ENCODE data around the gene ZBED4. TPM values are rescaled to one million over a fixed set of nuclear protein-coding genes. Genes with fewer than 3 reads are reported as not detected.

ZBED4 gene
- total and polyA plus RNA-seq, 2 of the 13 experiments (the other 11 are each of a cell fraction or from before 2014, with no cell fraction given) = 5.4 to 9.6 TPM

DNA sequence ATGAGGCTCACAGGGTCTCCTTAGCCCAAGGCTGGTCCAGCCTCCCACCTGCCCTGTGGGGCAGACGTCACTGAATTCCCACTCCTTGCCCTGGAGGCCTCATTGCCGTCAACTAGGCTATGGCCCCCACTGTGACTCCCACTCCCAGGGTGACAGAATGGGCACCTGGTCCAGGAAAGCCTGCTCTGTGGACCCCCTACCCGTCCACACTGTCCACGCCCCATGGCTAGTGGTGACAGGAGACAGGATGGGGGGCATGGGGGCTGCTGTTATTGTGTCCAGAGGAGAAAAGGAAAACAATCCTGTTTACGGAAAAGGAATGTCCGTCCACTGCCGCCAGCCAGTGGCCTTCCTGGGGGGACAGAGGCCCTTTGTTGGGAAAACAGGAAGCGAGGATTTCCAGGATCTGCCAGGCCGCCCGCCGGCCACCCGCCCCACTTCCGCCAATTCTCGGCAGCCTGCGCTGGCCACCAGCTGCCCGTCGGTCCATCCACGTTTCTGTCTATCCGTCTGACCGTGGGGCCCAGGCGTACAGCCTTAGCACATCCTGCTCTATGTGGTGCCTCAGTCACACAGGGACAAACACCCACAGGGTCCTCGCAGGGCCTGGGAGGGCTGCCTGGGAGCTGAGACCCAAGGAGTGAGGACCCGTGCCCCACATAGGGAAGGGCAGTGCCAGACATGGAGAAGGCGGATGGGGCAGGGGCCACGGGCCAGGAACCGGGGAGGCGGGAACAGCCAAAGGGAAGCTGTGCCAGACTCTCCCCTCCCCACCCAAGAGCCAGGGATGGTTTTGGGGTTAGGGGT lies 84.3 kb downstream of the ZBED4 start (continued):
- TF ChIP-seq, protein P1, sequence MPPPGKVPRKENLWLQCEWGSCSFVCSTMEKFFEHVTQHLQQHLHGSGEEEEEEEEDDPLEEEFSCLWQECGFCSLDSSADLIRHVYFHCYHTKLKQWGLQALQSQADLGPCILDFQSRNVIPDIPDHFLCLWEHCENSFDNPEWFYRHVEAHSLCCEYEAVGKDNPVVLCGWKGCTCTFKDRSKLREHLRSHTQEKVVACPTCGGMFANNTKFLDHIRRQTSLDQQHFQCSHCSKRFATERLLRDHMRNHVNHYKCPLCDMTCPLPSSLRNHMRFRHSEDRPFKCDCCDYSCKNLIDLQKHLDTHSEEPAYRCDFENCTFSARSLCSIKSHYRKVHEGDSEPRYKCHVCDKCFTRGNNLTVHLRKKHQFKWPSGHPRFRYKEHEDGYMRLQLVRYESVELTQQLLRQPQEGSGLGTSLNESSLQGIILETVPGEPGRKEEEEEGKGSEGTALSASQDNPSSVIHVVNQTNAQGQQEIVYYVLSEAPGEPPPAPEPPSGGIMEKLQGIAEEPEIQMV (CRISPR knock-in tag; IDR thresholded peaks at IDR 0.05; ENCODE audit: low read depth) = 0 out of 2 replicates have a peak, but pooled peaks have one; percentile 28
- TF ChIP-seq CBX2 (IDR thresholded peaks at IDR 0.05; ENCODE audit: low read depth, low read length) (no peak), CBX2 (CRISPR knock-in tag; IDR thresholded peaks at IDR 0.05; ENCODE audit: low read depth) (peak; percentile 48; the same call in 1 of the 2 replicates), RAD21 (CRISPR knock-in tag; IDR thresholded peaks at IDR 0.05) (0 out of 2 replicates have a peak, but pooled peaks have one; percentile 27), ZMAT3 (CRISPR knock-in tag; conservative IDR thresholded peaks at IDR 0.05) (no peak), SALL1 (CRISPR knock-in tag; IDR thresholded peaks at IDR 0.05) (peak; percentile 85), ZNF230 (CRISPR knock-in tag; IDR thresholded peaks at IDR 0.05) (no peak), CBFB (CRISPR knock-in tag; IDR thresholded peaks at IDR 0.05) (no peak), RARG (CRISPR knock-in tag; IDR thresholded peaks at IDR 0.05; ENCODE audit: low read depth) (no peak), BHLHE40 (IDR thresholded peaks at IDR 0.05; ENCODE audit: low read length) (no peak), TOE1 (CRISPR knock-in tag; IDR thresholded peaks at IDR 0.05) (no peak), ZNF24 (IDR thresholded peaks at IDR 0.05) (no peak), ZNF17 (CRISPR knock-in tag; IDR thresholded peaks at IDR 0.05) (no peak), POLR2G (IDR thresholded peaks at IDR 0.05; ENCODE audit: low read depth, low read length) (peak; percentile 75), RXRB (CRISPR knock-in tag; IDR thresholded peaks at IDR 0.05; ENCODE audit: borderline replicate concordance) (peak; percentile 87), MTF1 (CRISPR knock-in tag; IDR thresholded peaks at IDR 0.05) (no peak), FOXK1 (CRISPR knock-in tag; IDR thresholded peaks at IDR 0.05; ENCODE audit: borderline replicate concordance, low read depth) (no peak; the same call in none of the 2 replicates), RBFOX2 (IDR thresholded peaks at IDR 0.05; ENCODE audit: low read depth, low read length) (peak; percentile 66), NCOA5 (CRISPR knock-in tag; IDR thresholded peaks at IDR 0.05) (no peak), ZNF234 (CRISPR knock-in tag; conservative IDR thresholded peaks at IDR 0.05) (no peak), ZNF552 (CRISPR knock-in tag; IDR thresholded peaks at IDR 0.05; ENCODE audit: borderline replicate concordance) (0 out of 2 replicates have a peak, but pooled peaks have one; percentile 44), CEBPG (CRISPR knock-in tag; IDR thresholded peaks at IDR 0.05) (no peak; the same call in 1 of the 2 replicates), NBN (conservative IDR thresholded peaks at IDR 0.05) (no peak)
- TF ChIP-seq, protein P2, sequence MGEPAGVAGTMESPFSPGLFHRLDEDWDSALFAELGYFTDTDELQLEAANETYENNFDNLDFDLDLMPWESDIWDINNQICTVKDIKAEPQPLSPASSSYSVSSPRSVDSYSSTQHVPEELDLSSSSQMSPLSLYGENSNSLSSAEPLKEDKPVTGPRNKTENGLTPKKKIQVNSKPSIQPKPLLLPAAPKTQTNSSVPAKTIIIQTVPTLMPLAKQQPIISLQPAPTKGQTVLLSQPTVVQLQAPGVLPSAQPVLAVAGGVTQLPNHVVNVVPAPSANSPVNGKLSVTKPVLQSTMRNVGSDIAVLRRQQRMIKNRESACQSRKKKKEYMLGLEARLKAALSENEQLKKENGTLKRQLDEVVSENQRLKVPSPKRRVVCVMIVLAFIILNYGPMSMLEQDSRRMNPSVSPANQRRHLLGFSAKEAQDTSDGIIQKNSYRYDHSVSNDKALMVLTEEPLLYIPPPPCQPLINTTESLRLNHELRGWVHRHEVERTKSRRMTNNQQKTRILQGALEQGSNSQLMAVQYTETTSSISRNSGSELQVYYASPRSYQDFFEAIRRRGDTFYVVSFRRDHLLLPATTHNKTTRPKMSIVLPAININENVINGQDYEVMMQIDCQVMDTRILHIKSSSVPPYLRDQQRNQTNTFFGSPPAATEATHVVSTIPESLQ (CRISPR knock-in tag; conservative IDR thresholded peaks at IDR 0.05) = no peak
- TF ChIP-seq, protein P3, sequence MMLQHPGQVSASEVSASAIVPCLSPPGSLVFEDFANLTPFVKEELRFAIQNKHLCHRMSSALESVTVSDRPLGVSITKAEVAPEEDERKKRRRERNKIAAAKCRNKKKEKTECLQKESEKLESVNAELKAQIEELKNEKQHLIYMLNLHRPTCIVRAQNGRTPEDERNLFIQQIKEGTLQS (CRISPR knock-in tag; IDR thresholded peaks at IDR 0.05) = 0 out of 2 replicates have a peak, but pooled peaks have one; percentile 36
- TF ChIP-seq, protein P4, sequence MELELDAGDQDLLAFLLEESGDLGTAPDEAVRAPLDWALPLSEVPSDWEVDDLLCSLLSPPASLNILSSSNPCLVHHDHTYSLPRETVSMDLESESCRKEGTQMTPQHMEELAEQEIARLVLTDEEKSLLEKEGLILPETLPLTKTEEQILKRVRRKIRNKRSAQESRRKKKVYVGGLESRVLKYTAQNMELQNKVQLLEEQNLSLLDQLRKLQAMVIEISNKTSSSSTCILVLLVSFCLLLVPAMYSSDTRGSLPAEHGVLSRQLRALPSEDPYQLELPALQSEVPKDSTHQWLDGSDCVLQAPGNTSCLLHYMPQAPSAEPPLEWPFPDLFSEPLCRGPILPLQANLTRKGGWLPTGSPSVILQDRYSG (CRISPR knock-in tag; IDR thresholded peaks at IDR 0.05) = no peak

Measured in HepG2 (cell line).